CD4-positive, alpha-beta T cell (primary cell): Measurements from ENCODE around the gene ZFYVE21. TPM values are rescaled to one million over a fixed set of nuclear protein-coding genes. Genes with fewer than 3 reads are reported as not detected.

Experiments used
- ATAC-seq: fragments of 200-7000 bp; cut with Tn5 transposase; one replicate; pipeline ENCODE4 v1.10.0; 2022; ENCODE audit warnings: mild to moderate bottlenecking; ENCODE audit not compliant: poor library complexity
- CTCF ChIA-PET: fragments of 350-600 bp; sonication (Branson Sonifier 250); formaldehyde crosslinking; loops from one replicate; lab custom pipeline; 2021; ENCODE audit warnings: antibody characterized with exemption, inconsistent platforms; lab: Charles Lee
- POLR2A ChIA-PET: fragments of 350-600 bp; sonication (Branson Sonifier 250); formaldehyde crosslinking; loops from one replicate; lab custom pipeline; 2021; ENCODE audit warnings: antibody characterized with exemption, inconsistent platforms; lab: Charles Lee
- DNase-seq, 14 experiments: peaks; one replicate each; pipeline ENCODE4 v3.0.0-alpha.2; 2013 to 2020; ENCODE audit warnings: mixed read lengths in 2 of 14
- H3K27ac ChIP-seq, 2 donors: one replicate each; pipeline versions ENCODE4 v1.5.1 to v1.7.0; 2013; ENCODE audit warnings: low read length in 2 of 2, low read depth in 1 of 2, mild to moderate bottlenecking in 1 of 2
- H3K27me3 ChIP-seq, 2 experiments: 1 replicate in 1 of 2; 2 replicates in 1 of 2; pipeline versions ENCODE4 v1.6.1 to v1.7.0; 2013; ENCODE audit warnings: low read length in 2 of 2, control low read depth in 1 of 2, mild to moderate bottlenecking in 1 of 2, moderate library complexity in 1 of 2; ENCODE audit not compliant: insufficient read depth in 2 of 2, control insufficient read depth in 1 of 2
- H3K36me3 ChIP-seq: one replicate; pipeline ENCODE4 v1.6.1; 2013; ENCODE audit warnings: low read length, control low read depth; ENCODE audit not compliant: insufficient read depth
- H3K4me1 ChIP-seq: one replicate; pipeline ENCODE4 v1.6.1; 2013; ENCODE audit warnings: low read length, control low read depth; ENCODE audit not compliant: insufficient read depth
- H3K4me3 ChIP-seq: one replicate; pipeline ENCODE4 v1.5.1; 2013; ENCODE audit warnings: mild to moderate bottlenecking, low read length, moderate library complexity
- H3K9me3 ChIP-seq, 2 experiments: 1 replicate in 1 of 2; 2 replicates in 1 of 2; pipeline versions ENCODE4 v1.6.1 to v1.7.0; 2013; ENCODE audit warnings: low read length in 2 of 2, mild to moderate bottlenecking in 2 of 2, control low read depth in 1 of 2, moderate library complexity in 1 of 2; ENCODE audit not compliant: control insufficient read depth in 1 of 2, insufficient read depth in 1 of 2
- H3K27ac Mint-ChIP-seq: one replicate; pipeline ENCODE4 v1.8.0; 2020; ENCODE audit warnings: mixed read lengths
- H3K27me3 Mint-ChIP-seq: one replicate; pipeline ENCODE4 v1.8.0; 2021; ENCODE audit warnings: mixed read lengths
- H3K36me3 Mint-ChIP-seq: one replicate; pipeline ENCODE4 v1.8.0; 2021; ENCODE audit warnings: low read depth, mixed read lengths
- H3K4me1 Mint-ChIP-seq: one replicate; pipeline ENCODE4 v1.8.0; 2021; ENCODE audit warnings: low read depth, mixed read lengths
- H3K4me3 Mint-ChIP-seq: one replicate; pipeline ENCODE4 v1.8.0; 2020; ENCODE audit warnings: mild to moderate bottlenecking, mixed read lengths
- H3K9me3 Mint-ChIP-seq: one replicate; pipeline ENCODE4 v1.8.0; 2020; ENCODE audit warnings: mixed read lengths
- intact Hi-C, 2 experiments: fragments of 100-400 bp; cut with DNase I in 1 of 2; cut with micrococcal nuclease in 1 of 2; formaldehyde crosslinking; loops; one replicate each; pipeline versions ENCODE4 v1.15.1 to v1.9.0; 2023 to 2025; cut with DNase I, micrococcal nuclease
- total RNA-seq, 174 experiments: library from RNA in 2 of 174; stranded (reverse) in 2 of 174; gene quantifications; one replicate each; pipeline ENCODE4 v1.2.3 and lab custom pipeline; 2021 to 2026
- TF ChIP-seq, protein P1 (sequence below): fragments of 200-600 bp; IDR thresholded peaks from one replicate; pipeline ENCODE4 v1.8.0; 2022; ENCODE audit warnings: antibody characterized with exemption, mild to moderate bottlenecking

The ZFYVE21 gene
- total RNA-seq, 2 experiments from 2014 or later, result 2.6 to 3.0 TPM

- Histone ChIP-seq H3K4me3 (no peak overlapping the region), H3K9me3 (no peaks in the 10 kb centered on the region), H3K27ac (no peak overlapping the region), H3K36me3 (peaks cover 94% of the 10 kb centered on the region), H3K4me1 (no peaks in the 10 kb centered on the region), H3K27me3 (no peaks in the 10 kb centered on the region)
- ChIA-PET POLR2A (no interaction called here), CTCF (interaction anchor here (0.9 kb wide), 1 partner anchor 12 kb away, joined by 3 read pairs; no protein-coding TSS in a partner anchor)
- TF ChIP-seq, protein P1, sequence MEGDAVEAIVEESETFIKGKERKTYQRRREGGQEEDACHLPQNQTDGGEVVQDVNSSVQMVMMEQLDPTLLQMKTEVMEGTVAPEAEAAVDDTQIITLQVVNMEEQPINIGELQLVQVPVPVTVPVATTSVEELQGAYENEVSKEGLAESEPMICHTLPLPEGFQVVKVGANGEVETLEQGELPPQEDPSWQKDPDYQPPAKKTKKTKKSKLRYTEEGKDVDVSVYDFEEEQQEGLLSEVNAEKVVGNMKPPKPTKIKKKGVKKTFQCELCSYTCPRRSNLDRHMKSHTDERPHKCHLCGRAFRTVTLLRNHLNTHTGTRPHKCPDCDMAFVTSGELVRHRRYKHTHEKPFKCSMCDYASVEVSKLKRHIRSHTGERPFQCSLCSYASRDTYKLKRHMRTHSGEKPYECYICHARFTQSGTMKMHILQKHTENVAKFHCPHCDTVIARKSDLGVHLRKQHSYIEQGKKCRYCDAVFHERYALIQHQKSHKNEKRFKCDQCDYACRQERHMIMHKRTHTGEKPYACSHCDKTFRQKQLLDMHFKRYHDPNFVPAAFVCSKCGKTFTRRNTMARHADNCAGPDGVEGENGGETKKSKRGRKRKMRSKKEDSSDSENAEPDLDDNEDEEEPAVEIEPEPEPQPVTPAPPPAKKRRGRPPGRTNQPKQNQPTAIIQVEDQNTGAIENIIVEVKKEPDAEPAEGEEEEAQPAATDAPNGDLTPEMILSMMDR, result no peak
- Mint-ChIP-seq H3K9me3 (no peaks in the 10 kb centered on the region), H3K36me3 (peaks cover 88% of the 10 kb centered on the region), H3K4me1 (peaks cover 8% of the 10 kb centered on the region), H3K27me3 (no peaks in the 10 kb centered on the region), H3K27ac (no peak overlapping the region), H3K4me3 (no peak overlapping the region)
- no peak for DNase-seq
- intact Hi-C loops, result no loop called here
- ATAC-seq, result no peak
These were observed 32.5 kb upstream of the ZFYVE21 start for GRCh38 chr14:103683139-103683538.

- Mint-ChIP-seq H3K4me3 (no peak overlapping the region), H3K27ac (no peak overlapping the region), H3K36me3 (peaks cover 88% of the 10 kb centered on the region), H3K9me3 (no peaks in the 10 kb centered on the region), H3K4me1 (peaks cover 4% of the 10 kb centered on the region), H3K27me3 (no peaks in the 10 kb centered on the region)
- Histone ChIP-seq H3K27me3 (no peaks in the 10 kb centered on the region), H3K4me1 (no peaks in the 10 kb centered on the region), H3K36me3 (peaks cover 90% of the 10 kb centered on the region), H3K4me3 (no peak overlapping the region), H3K9me3 (no peaks in the 10 kb centered on the region), H3K27ac (no peak overlapping the region)
- DNase-seq, result no peak
- POLR2A ChIA-PET, result no interaction called here
- no peak for ATAC-seq
- TF ChIP-seq, protein P1, result no peak
- CTCF ChIA-PET, result no interaction called here
- intact Hi-C loops, result no loop called here
These were observed 31.1 kb upstream of the ZFYVE21 start for GRCh38 chr14:103684471-103684870.

GRCh38 chr14:103684871-103685270, 30.7 kb upstream of the ZFYVE21 start:
- TF ChIP-seq, protein P1, result no peak
- Mint-ChIP-seq H3K9me3 (no peaks in the 10 kb centered on the region), H3K27ac (no peak overlapping the region), H3K4me3 (no peak overlapping the region), H3K36me3 (peaks cover 87% of the 10 kb centered on the region), H3K4me1 (no peaks in the 10 kb centered on the region), H3K27me3 (no peaks in the 10 kb centered on the region)
- Histone ChIP-seq H3K4me1 (no peaks in the 10 kb centered on the region), H3K27ac (no peak overlapping the region), H3K36me3 (peaks cover 88% of the 10 kb centered on the region), H3K27me3 (no peaks in the 10 kb centered on the region), H3K9me3 (no peaks in the 10 kb centered on the region), H3K4me3 (no peak overlapping the region)
- ATAC-seq, result no peak
- CTCF ChIA-PET, result no interaction called here
- POLR2A ChIA-PET, result no interaction called here
- no peak for DNase-seq
- intact Hi-C loops, result no loop called here
